DMS 273 (cell line): Measurements from ENCODE around the gene MTR.

Source experiments
- DNase-seq: peaks from one replicate; lab custom pipeline; 2025; ENCODE audit not compliant: unreplicated experiment; lab: John Stamatoyannopoulos, UW

Gene MTR

DNA sequence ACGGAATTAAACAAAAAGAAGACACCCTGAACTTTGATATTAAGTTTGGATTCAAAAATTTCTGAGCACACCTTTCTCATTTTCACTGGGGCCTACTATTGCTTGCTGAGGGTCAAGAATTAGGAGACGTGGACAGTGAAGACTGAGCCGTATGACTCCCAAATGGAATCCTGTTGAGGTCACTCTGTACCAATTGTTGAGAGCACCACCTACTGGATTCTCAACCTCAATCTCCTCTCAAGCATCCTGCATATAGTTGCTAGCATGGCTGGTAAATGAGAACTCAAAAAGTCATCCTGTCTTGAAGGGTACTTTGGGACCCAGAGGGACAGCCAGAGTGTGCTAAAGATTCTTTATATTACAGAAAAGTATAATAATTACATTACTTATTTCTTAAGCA is 20.2 kb upstream of the MTR start:
- DNase-seq, result peak; percentile 36

DNA sequence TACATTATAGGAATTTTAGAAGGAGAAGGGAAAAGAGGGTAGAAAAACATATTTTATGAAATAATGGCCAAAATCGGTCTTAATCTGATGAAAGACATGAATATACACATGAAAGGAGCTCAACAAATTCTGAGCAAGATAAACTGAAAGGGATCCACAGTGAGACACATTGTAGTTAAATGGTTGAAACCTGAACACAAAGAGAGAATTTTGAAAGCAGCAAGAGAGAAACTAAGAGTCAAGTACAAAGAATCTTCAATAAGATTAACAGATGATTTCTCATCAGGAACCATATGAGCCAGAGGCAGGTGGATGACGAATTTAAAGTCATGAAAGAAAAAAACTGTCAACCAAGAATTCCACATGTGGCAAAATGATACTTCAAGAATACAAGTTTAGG is 15.8 kb upstream of the MTR start:
- no peak for DNase-seq

DNA sequence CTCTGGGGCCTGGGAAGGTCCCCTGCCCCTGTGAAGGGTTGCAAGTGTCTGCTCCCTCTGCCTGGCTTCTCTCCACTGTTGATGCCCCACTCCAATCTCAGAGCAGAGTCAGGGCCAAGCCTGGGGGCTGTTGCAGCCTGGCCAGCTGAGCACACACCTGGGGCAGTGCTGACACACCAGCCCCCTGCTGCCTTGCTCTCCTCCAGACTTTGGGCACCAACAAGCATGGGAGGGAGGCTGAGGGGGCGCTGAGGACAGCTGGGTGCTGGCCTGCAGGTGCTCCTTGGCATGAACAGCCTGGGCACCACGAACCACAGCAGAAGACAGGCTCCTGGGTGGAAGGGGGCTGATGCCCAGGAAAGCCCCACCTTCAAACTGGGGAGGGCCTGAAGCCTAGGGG is 9.6 kb upstream of the MTR start:
- DNase-seq, result no peak

DNA sequence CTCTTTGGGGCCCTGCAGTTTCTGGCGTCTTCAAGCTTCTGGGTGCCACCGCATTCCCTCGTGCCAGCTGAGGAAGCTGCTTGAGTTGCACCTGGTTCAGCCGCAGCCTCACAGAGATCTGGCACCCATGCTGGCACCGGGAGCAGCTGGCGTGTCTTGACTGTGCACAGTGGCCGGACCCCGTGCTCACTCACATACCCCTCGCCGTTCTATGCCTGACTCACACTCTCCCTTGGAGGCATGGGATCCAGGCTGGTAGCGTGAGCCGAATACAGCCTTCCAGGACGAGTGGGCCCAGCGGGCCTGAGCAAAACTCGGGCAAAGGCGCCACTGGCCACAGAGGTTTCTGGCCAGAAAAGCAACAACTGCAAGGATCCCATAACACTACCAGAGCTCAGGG is 8.6 kb upstream of the MTR start:
- no peak for DNase-seq

DNA sequence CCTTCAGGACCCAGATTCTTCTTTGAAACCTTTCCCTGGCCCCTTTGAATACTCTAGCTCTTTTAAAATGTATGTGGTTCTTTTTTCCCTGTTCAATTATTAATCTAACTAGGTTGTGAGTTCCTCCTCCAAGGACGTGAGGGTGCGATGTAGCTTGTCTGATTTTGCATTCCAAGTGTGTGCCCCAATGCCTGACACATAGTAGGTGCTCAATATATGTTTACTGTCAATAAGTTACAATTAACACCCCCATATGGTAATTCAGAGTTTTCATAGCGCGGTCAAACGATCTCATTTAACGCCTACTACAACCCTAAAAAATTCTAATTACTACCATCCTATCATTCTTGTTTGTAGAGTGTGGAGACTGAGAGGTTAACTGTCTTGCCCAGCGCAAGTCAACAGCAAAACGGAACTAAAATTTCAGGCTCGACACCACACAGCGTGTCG is 482 bp upstream of the MTR start:
- DNase-seq, result no peak

DNA sequence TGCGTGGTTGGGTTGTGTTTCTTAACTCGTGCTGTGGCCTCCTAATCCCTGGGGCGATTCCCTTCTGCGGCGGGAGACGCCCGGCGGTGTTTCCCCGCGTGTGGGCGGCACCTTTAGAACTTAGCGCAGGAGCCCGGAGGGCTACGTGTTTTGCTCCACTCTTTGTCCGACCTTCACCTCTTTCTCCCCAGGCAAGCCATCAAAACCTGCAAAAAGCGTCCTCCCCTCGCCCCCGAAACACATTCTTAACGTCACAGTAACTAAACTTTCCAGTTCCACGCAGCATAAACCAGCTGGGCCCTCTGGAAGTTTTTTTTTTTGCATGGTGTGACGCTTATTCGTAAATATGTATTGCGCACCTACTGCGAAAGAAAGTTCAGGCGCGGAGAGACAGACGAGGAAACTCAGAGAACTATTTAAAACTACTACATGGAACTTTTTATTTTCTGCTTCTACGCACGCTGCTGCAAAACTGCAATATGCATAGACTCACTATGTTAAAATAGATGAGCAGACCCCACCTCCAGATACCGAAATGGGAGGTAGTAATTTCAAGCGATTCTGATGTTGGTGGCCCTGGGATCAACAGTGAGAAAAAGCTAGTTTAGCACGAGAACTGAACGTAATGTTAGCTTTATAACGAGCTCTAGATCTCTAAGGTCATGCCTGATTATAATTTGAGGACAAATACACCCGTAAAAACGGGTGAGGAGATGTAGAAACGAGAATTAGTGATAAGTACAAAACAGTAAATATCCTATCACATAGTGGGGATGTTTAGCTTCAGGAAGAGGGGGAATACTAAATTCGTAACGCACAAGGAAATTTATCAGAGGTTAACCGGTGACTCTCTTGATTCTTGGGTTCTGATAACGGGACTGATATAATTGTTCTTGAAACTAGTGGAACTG is 920 bp downstream of the MTR start:
- DNase-seq, result peak; percentile 74

DNA sequence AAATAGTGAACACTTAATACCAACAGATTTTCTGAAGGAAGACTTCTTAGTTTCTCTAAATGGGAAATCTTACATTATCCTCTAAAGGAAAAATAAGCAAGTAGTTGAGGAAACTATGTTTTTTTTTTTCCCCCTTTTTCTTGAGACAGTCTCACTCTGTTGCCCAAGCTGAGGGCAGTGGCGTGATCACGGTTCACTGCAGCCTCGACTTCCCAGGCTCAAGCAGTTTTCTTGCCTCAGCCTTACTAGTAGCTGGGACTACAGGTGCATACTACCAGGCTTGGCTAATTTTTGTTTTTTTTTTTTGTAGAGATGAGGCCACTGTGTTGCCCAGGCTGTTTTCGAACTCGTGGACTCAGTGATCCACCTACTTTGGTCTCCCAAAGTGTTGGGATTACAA is 3.9 kb downstream of the MTR start:
- no peak for DNase-seq

DNA sequence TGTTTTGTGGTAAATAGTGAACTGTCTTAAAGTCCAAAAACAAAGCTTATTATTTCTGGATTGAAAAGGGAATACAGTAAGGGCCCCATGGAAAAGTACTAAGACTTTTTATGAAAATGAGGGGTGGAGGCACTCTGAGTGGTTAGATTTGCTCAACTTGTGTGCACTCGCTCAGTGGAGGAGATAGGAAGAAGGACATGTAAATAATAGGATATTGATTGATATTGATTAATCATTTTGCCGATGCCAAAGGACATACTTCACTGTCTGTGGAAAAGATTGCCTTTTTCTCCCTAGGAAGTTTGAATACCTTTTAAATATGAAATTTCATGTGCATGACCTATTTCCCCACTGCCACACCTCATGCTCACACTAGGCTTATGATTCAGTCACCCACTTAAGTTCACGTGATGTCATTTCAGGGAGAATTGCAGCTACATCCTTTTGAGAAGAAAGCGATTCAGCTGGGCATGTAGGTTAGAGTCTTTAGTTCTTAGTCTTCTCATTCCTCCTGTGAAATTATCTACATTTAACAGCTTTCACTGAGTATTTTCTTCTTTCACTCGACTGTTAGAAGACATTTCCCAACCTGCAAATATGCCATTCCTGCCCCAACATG is 5.0 kb downstream of the MTR start:
- DNase-seq, result no peak

DNA sequence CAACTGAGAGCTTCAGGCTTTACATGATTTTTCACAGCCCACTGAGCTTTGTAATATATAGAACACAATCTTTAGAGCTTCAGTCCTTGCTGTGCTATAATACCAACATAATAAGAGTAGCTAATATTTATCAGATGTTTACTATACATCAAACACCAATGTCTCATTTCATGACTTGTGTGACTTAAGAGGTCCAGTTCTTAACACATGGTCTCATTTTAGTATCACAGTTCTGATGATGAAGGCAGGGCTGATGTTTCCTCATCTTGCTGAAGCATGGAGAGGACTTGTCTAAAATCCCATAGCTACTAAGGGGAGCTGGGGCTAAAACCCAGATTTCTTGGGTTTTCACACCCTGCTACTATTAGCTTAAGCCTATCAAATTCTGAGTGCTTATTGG is 5.5 kb downstream of the MTR start:
- no peak for DNase-seq

DNA sequence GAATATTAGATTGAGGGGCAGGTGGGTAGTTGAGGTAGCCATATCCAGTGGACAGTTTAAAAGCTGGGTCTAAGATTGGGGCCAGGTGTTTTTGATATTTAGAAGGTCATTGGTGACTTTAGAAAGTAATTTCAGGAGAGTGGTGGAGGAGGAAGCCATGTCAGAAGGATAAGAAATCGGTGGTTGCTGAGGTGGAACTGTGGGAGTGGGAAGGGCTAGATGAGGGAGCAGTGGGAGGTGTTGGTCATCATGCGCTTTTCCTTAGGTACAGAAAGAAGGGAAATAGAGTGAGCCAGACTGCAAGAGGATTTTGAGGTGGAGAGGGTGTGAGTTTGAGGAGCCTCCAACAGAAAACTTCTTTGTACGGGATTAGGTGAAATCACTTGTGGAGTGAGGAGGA is 7.2 kb downstream of the MTR start:
- no peak for DNase-seq

DNA sequence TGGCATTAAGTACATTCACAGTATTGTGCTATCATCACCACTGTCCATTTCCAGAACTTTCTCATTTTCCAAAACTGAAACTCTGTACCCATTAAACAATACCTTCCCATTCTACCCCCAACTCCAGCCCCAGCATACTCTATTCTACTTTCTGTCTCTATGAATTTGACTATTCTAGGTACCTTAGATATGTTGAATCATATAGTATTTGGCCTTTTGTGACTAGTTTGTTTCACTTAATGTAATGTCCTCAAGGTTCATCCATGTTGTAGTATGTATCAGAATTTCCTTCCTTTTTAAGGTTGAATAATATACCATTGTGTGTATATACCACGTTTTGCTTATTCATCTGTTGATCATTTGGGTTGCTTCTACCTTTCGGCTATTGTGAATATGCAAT is 11.5 kb downstream of the MTR start:
- DNase-seq, result no peak

DNA sequence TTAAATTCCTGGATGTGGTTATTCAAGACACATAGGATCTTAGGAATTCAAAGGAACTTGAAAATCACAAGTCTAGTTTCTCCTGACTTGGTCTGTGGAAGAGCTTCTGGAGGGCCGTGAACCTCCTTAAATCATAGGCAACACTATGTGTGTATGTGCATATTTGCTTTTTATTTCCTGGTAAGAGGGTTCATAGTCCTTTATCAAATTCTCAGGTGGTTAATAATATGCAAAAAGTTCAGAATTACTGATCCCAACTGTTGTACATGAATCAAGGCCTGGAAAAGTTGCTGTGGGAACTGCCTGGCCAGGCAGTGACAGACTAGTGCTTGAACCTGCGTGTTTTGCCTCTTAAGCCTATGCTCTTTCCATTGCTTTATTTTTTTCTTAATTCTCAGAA is 12.9 kb downstream of the MTR start:
- no peak for DNase-seq

DNA sequence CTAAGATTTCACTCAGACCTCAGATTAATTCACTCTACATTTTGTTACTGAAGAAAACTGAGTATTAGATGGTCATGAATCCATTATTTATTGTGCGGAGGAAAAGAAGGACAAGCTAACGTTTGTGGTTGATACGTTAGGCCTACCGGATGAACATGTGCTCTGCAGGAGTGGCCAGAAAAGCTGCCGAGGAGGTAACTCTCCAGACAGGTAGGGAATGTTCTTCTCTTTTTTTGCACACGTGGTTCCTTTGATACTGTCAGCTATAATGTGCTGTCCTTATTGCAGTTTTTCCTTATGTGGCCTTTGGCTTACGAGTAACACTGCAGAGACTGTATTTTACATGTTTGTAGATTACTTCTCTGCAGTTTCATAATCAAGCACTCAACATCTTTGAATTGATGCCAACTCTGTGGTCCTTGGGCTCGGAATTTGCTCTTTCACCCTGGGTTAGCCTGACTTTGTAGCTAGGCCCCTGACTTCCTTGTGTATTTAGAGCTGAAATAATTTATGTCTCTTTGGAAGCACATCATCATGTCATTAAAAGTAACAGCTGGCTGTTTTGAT is 13.6 kb downstream of the MTR start:
- peak; percentile 71 for DNase-seq

DNA sequence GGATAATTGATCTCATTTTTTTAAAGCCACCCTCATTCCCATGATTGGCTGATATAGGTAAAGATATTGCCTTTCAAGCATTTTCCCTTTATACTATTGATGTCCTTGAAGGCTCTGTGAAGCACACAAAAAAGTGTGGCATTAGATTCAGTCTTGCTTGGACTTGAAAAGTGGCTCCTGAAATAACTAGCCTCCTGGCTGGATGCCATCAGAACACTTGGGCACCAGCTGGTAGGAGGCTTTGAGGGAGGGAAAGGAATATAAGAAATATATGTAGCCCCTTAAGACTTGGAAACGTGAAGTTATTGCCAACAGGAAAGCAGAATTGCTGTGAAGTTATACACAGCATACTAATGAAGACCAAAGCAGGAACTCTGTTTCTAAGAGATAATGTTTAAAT is 14.1 kb downstream of the MTR start:
- peak; percentile 90 for DNase-seq

DNA sequence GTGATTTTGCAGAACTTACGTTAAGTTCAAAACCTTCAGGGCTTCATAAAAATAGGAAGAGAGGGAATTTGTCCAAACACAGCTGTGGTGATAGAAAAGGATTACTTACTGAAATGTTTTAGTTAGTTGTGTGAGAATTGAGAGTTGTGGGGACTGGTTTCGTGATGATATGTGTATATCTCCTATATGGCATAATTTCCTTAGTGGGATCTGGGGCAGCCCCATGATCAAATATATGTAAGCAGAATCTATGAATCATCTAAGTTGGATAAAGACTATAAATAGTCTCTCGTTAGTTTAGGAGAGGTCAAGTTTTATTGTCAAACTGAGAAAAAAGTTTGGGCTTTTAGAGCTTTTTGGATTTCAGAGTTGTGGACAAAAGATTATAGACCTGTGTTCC is 14.9 kb downstream of the MTR start:
- no peak for DNase-seq

DNA sequence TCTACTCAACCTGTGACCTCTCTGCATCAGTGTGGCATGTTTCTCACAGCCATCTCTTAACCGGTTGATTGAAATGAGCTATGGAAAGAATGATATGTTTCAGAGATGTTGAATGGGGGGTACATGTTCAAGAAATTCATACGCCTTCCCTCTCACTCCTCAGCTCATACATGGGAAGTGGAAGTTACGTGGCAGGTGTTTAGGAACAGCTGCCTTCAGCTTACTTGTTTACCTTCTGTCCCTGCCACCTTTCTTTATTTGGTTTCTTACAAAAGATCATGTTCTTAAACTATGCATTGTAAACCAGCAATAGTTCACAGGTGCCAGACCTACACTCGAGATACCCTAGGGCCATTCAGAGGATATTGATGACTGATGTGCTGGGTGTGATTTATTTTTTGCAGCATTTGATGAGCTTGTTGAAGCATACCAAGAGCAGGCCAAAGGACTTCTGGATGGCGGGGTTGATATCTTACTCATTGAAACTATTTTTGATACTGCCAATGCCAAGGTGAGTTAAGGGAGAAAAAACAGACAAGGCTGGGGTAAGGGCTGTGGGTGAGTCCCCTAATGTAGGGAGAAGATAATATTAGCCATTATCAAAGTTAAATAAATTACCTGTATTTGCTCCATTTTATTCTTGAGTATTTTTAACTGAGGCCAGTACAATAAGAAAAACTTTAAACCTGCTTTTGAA is 17.4 kb downstream of the MTR start:
- DNase-seq, result no peak

DNA sequence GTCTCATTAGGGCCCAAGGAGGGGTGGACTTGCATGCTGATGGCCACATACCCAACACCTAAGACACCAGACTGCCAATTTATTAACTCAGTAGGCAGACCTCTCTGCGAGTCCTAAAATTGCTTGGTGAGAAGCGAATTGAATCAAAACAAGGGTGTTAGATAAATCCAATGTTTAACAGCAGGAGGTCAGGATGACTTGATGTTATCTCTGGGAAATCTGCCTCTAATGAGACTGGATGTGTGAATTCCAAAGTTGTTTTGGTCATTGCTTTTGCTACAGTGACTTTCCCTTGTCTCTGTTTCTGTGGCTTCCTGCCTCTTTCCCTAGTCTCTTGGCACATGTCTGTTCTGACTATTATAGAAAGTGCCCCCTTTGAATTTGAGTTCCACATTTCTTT is 20.8 kb downstream of the MTR start:
- no peak for DNase-seq

DNA sequence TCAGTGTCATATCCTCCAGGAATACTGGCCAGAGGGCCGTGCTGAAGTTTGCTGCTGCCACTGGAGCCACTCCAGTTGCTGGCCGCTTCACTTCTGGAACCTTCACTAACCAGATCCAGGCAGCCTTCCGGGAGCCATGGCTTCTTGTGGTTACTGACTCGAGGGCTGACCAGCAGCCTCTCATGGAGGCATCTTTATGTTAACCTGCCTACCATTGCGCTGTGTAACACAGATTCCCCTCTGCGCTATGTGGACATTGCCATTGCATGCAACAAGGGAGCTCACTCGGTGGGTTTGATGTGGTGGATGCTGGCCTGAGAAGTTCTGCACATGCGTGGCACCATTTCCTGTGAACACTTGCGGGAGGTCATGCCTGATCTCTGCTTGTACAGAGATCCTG is 24.8 kb downstream of the MTR start:
- no peak for DNase-seq

DNA sequence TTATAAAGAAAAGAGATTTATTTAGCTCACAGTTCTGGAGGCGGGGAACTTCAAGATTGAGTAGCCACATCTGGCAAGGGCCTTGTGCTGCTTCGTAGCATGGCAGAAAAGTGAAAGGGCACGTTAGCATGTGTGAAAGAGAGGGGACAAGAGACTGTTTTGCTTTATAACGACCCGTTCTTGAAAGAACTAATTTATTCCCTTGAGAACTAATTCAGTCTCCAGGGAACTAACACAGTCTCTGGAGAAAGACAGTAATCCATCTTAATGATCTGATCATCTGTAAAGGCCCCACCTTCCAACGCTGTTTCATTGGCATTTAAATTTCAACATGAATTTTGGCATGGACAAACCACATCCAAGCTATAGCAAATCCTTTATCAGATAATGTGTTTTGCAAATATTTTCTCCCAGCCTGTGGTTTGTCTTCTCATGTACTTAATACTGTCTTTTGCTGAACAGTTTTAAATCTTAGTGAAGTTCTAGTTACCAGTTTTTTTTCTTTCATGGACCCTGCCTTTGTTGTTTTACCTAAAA is 26.1 kb downstream of the MTR start:
- no peak for DNase-seq

DNA sequence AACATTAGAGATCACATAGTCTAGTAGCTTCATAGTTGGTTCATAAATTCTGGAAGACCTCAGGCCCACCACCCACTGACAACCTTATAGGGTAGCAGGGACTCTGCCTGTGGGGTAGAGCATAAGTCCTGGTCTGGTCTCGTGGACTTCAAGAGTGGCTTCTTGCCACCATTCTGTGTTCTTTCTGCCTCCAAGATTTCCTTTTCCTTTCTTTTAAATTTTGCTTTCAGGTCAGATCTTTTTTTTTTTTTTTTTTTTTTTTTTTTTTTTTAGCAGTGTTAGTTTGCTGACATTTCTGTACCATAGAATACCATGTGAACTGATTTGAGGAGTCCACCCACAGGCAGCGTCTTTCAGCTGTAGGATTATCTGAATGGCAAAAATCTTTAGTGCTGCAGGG is 28.5 kb downstream of the MTR start:
- DNase-seq, result no peak

DNA sequence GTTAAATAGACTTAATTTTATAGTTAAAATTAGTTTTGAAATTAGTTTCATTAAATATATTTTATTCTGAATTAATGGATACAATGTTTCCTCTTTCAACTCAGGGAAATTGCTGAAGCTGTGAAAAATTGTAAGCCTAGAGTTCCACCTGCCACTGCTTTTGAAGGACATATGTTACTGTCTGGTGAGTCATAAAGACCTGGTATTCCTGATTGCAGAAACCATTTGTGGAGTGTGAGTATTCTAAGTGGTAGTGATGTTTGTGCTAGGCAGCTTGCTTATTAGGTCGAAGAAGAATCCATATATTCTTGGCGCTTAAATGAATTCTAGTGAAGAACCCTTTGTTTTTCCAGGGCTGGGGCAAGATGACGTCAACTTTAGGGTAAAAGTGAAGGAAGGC is 34.0 kb downstream of the MTR start:
- peak; percentile 3 for DNase-seq
